C4-2B (cell line): ENCODE data around the gene MEIS2.

Experiments used
- ZFX ChIP-seq: fragments of 450-650 bp; IDR thresholded peaks from 2 replicates; pipeline ENCODE4 v1.6.1; 2017
- TF ChIP-seq, protein P1 (sequence below): fragments of 450-650 bp; conservative IDR thresholded peaks from 2 replicates; pipeline ENCODE4 v1.5.1; 2017; ENCODE audit warnings: mild to moderate bottlenecking

- TF ChIP-seq, protein P1, sequence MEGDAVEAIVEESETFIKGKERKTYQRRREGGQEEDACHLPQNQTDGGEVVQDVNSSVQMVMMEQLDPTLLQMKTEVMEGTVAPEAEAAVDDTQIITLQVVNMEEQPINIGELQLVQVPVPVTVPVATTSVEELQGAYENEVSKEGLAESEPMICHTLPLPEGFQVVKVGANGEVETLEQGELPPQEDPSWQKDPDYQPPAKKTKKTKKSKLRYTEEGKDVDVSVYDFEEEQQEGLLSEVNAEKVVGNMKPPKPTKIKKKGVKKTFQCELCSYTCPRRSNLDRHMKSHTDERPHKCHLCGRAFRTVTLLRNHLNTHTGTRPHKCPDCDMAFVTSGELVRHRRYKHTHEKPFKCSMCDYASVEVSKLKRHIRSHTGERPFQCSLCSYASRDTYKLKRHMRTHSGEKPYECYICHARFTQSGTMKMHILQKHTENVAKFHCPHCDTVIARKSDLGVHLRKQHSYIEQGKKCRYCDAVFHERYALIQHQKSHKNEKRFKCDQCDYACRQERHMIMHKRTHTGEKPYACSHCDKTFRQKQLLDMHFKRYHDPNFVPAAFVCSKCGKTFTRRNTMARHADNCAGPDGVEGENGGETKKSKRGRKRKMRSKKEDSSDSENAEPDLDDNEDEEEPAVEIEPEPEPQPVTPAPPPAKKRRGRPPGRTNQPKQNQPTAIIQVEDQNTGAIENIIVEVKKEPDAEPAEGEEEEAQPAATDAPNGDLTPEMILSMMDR = no peak
- TF ChIP-seq ZFX = no peak
Observed at GRCh38 chr15:37124331-37124730, 24.0 kb upstream of the MEIS2 start.
